ENCODE results near the gene FGF4. TPM values are rescaled to one million over a fixed set of nuclear protein-coding genes. Genes with fewer than 3 reads are reported as not detected.

FGF4 gene
- total and polyA plus RNA-seq, 2 donors (not counting 3 experiments of a cell fraction or from before 2014, with no cell fraction given): not detected

DNA sequence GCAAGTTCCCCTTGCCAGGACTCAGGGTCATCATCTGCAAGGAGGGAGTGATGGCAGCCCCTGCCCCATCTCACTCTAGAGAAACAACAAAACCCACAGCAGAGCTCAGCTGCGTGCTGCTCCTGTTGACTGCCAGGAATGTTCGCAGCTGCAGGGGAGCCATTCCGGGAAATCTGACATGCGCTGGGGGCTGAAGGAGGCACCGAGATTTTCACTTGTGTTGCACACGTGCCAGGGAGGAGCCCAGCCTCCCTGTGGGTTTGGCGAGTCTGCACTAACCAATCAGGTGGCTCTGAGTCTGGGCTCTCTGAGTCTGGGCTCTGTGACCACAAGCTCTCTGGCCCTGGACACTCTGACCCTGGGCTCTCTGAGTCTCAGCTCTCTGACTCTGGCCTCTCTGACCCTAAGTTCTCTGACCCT, 33.5 kb upstream of the FGF4 start:
- H4K20me1 ChIP-seq (replicated peaks; ENCODE audit: control insufficient read depth, extremely low read depth, insufficient read depth, low read length): no peaks in the 10 kb centered on the region
- no peak overlapping the region for H3K4me2 ChIP-seq (ENCODE audit: insufficient read depth, low read length)
- POLR2A ChIA-PET: no interaction called here
- intact Hi-C loops (cut with micrococcal nuclease): no loop called here
- H3K4me3 ChIP-seq (replicated peaks in 1 of 3; ENCODE audit: insufficient read depth in 1 of 3, low read depth in 1 of 3, low read length in 3 of 3): no peak overlapping the region
- no peak overlapping the region for H3K9ac ChIP-seq (replicated peaks; ENCODE audit: extremely low read depth, insufficient read depth, low read length)
- no peak overlapping the region for H2AFZ ChIP-seq (ENCODE audit: low read depth, low read length)
- no peaks in the 10 kb centered on the region for H3K79me2 ChIP-seq (ENCODE audit: control insufficient read depth, insufficient read depth, low read length)
- TF ChIP-seq GATA2 (IDR thresholded peaks at IDR 0.05; ENCODE audit: insufficient read depth, insufficient read length, low read depth, low read length): no peak
- TF ChIP-seq POLR2AphosphoS5 (IDR thresholded peaks at IDR 0.05; ENCODE audit: insufficient read depth, low read depth, low read length): no peak
- no peak for TF ChIP-seq EZH2 (IDR thresholded peaks at IDR 0.05; ENCODE audit: borderline replicate concordance, low read depth, low read length, severe bottlenecking)
- no peak for TF ChIP-seq FOS (IDR thresholded peaks at IDR 0.05; ENCODE audit: borderline replicate concordance, insufficient read depth, low read length)
- no peak for TF ChIP-seq JUN (IDR thresholded peaks at IDR 0.05; ENCODE audit: borderline replicate concordance, insufficient read depth, insufficient read length, low read depth)
- TF ChIP-seq CTCF (IDR thresholded peaks at IDR 0.05; ENCODE audit: extremely low read depth in 1 of 2, insufficient read depth in 1 of 2, low read depth in 1 of 2, low read length in 2 of 2): no peak
- TF ChIP-seq POLR2A (IDR thresholded peaks at IDR 0.05; ENCODE audit: low read depth, low read length): no peak
- no peak for TF ChIP-seq MAX (IDR thresholded peaks at IDR 0.05; ENCODE audit: insufficient read depth, insufficient read length)
- no peak for TF ChIP-seq MYC (IDR thresholded peaks at IDR 0.05; ENCODE audit: low read depth, low read length)
- H3K27me3 ChIP-seq (ENCODE audit: control insufficient read depth in 2 of 2, insufficient read depth in 2 of 2, low read length in 2 of 2): peaks cover 2% of the 10 kb centered on the region in 2 experiments
- dilution Hi-C loops (cut with MboI; ENCODE audit: extremely low pct_ligation_motif_present, low sequenced_read_pairs): no loop called here
- no TSS peak for BruUV-seq (replicated peaks)
- H3K36me3 ChIP-seq (ENCODE audit: control insufficient read depth in 2 of 2, extremely low read depth in 1 of 2, insufficient read depth in 2 of 2, low read length in 2 of 2): no peaks in the 10 kb centered on the region
- FAIRE-seq (no peak), DNase-seq (ENCODE audit: low read depth, low spot score) (no peak)
- CTCF ChIA-PET: interaction anchor here (0.6 kb wide), 2 partner anchors 132 to 975 kb away, joined by 3 to 4 read pairs; no protein-coding TSS in a partner anchor
- no peak overlapping the region for H3K27ac ChIP-seq (ENCODE audit: insufficient read depth, low read depth, low read length)
- H3K9me1 ChIP-seq (replicated peaks; ENCODE audit: control insufficient read depth, extremely low read depth, insufficient read depth, low read length): no peaks in the 10 kb centered on the region
- no peaks in the 10 kb centered on the region for H3K9me3 ChIP-seq (replicated peaks; ENCODE audit: control insufficient read depth, insufficient read depth, low read length)
- no peaks in the 10 kb centered on the region for H3K4me1 ChIP-seq (ENCODE audit: control insufficient read depth, extremely low read depth, insufficient read depth, low read length)

All from endothelial cell of umbilical vein (primary cell).